GM23248 (cell line): ENCODE data around the gene EPHB3.

Source experiments
- EZH2 ChIP-seq: fragments of 200-600 bp; sonication (generic); IDR thresholded peaks from 2 replicates; pipeline ENCODE4 v1.6.1; 2018; ENCODE audit warnings: antibody characterized with exemption, mild to moderate bottlenecking; ENCODE audit not compliant: insufficient read depth, poor library complexity, severe bottlenecking
- EZH2phosphoT487 ChIP-seq: fragments of 200-600 bp; sonication (generic); IDR thresholded peaks from 2 replicates; pipeline ENCODE4 v1.6.1; 2018; ENCODE audit warnings: antibody characterized with exemption, moderate library complexity, mild to moderate bottlenecking, low read depth; ENCODE audit not compliant: insufficient read depth

- TF ChIP-seq EZH2 (no peak), EZH2phosphoT487 (no peak)
Measured at GRCh38 chr3:184575701-184576100, 14.1 kb downstream of the EPHB3 start.
